Skeletal muscle cell (primary cell): ENCODE measurements around the gene HOXA6.

Source experiments
- DNase-seq: peaks from one replicate; pipeline ENCODE4 v3.0.0-alpha.2; 2010; ENCODE audit warnings: low read depth
- H3K4me3 ChIP-seq: 2 replicates; pipeline ENCODE4 v1.5.1; 2011; ENCODE audit warnings: low read depth, mild to moderate bottlenecking, control low read depth, low read length, moderate library complexity

The HOXA6 gene

GRCh38 chr7:27154901-27155815 lies 7.6 kb upstream of the HOXA6 start:
- DNase-seq, result no peak
- H3K4me3 ChIP-seq, result peak overlapping the region; percentile 82

- DNase-seq, result no peak
- no peak overlapping the region for H3K4me3 ChIP-seq
These were observed 6.8 kb upstream of the HOXA6 start for GRCh38 chr7:27154369-27154768.

GRCh38 chr7:27153526-27153925 lies 6.0 kb upstream of the HOXA6 start:
- DNase-seq, result no peak
- H3K4me3 ChIP-seq, result no peak overlapping the region

- no peak for DNase-seq
- H3K4me3 ChIP-seq, result peak overlapping the region; percentile 75
These were observed 5.4 kb upstream of the HOXA6 start for GRCh38 chr7:27152816-27153442.

GRCh38 chr7:27151931-27152815 lies 4.6 kb upstream of the HOXA6 start, which contains the start of gene HOXA3:
Gene HOXA3, minus strand, starts transcription at chr7:27152583. Its CDS starts 41,943 bp downstream, at chr7:27110640.
- DNase-seq, result peak; percentile 71
- peak within 1 kb of the TSS; percentile 75 for H3K4me3 ChIP-seq

- H3K4me3 ChIP-seq, result peak overlapping the region; percentile 75
- no peak for DNase-seq
These were observed 3.9 kb upstream of the HOXA6 start for GRCh38 chr7:27151341-27151930.

GRCh38 chr7:27150568-27151340 lies 3.2 kb upstream of the HOXA6 start:
- H3K4me3 ChIP-seq, result peak overlapping the region; percentile 75
- no peak for DNase-seq

GRCh38 chr7:27149842-27150567 lies 2.4 kb upstream of the HOXA6 start:
- H3K4me3 ChIP-seq, result peak overlapping the region; percentile 75

GRCh38 chr7:27148756-27149641 lies 1.4 kb upstream of the HOXA6 start:
- peak overlapping the region; percentile 75 for H3K4me3 ChIP-seq

More at GRCh38 chr7:27149842-27150567, 2.4 kb upstream of the HOXA6 start:
- DNase-seq, result no peak

GRCh38 chr7:27148031-27148755 lies 619 bp upstream of the HOXA6 start:
- no peak for DNase-seq
- peak overlapping the region; percentile 75 for H3K4me3 ChIP-seq

More at GRCh38 chr7:27148756-27149641, 1.4 kb upstream of the HOXA6 start:
- DNase-seq, result no peak

GRCh38 chr7:27146491-27147198 lies 929 bp downstream of the HOXA6 start:
- H3K4me3 ChIP-seq, result peak overlapping the region; percentile 75
- DNase-seq, result no peak

GRCh38 chr7:27145914-27146412 lies 1.6 kb downstream of the HOXA6 start:
- no peak for DNase-seq
- no peak overlapping the region for H3K4me3 ChIP-seq

GRCh38 chr7:27145165-27145913 lies 2.2 kb downstream of the HOXA6 start:
- no peak for DNase-seq
- no peak overlapping the region for H3K4me3 ChIP-seq

GRCh38 chr7:27144781-27145164 lies 2.8 kb downstream of the HOXA6 start:
- DNase-seq, result no peak
- H3K4me3 ChIP-seq, result no peak overlapping the region
